HG02970 (cell line): Measurements from ENCODE around the gene TRPT1.

ENCODE experiments used
- ATAC-seq: cut with Tn5 transposase; IDR thresholded peaks from one replicate; pipeline ENCODE4 v1.9.1; 2021; ENCODE audit warnings: mild to moderate bottlenecking, moderate library complexity, moderate number of reproducible peaks; ENCODE audit not compliant: unreplicated experiment, low FRiP score

Gene TRPT1

DNA sequence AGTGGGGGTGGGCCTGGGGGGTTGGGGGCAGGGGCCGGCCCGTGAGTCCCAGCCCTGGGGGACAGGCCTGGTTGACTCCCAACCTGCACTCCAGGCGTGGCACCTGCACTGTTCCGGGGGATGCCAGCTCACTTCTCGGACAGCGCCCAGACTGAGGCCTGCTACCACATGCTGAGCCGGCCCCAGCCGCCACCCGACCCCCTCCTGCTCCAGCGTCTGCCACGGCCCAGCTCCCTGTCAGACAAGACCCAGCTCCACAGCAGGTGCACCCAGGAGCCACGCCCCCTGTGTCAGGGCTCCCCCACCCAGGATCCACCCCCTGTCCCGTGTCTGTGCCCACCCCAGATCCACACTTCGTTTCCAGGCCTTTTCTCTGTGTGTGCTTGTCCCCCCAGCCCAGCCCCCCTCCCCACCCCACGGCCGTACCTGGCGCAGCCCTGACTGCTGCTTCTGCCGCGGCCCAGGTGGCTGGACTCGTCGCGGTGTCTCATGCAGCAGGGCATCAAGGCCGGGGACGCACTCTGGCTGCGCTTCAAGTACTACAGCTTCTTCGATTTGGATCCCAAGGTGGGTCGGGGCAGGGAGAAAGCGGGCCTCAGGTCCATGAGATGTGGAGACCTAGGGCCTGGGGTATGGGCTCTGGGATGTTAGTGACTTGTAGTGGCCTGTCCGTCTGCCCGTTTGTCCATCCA lies 14.7 kb downstream of the TRPT1 start:
- no peak for ATAC-seq

DNA sequence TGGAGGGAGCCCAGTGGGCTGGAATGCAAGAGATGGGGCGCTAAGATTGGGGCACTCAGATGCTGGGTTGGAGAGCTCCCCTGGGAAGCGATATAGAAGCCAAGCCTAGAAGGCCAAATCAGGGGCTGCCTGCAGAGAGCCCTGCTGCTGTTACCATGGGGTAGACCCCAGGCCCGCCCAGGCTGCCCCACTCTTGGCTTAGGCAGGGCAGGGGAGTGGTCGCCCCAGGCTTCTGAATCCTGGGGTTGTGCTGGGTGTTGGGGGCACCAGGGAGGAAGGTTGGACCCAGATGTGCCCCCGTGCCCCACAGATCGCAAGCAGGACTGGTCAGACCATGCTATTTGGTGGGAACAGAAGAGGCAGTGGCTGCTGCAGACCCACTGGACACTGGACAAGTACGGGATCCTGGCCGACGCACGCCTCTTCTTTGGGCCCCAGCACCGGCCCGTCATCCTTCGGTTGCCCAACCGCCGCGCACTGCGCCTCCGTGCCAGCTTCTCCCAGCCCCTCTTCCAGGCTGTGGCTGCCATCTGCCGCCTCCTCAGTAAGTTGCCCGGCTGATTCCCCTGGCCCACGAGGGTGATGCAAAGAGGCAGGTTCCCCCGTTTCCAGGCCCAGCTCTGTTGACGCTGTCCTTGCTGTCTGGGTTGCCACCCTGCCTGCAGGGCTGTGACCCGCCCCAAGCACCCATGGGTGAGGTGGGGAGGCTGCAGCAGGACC lies 15.5 kb downstream of the TRPT1 start:
- ATAC-seq, result no peak

GRCh38 chr11:64209563-64209843 lies 16.5 kb downstream of the TRPT1 start:
- no peak for ATAC-seq

- ATAC-seq, result no peak
These were observed 17.0 kb downstream of the TRPT1 start for GRCh38 chr11:64208796-64209562.

DNA sequence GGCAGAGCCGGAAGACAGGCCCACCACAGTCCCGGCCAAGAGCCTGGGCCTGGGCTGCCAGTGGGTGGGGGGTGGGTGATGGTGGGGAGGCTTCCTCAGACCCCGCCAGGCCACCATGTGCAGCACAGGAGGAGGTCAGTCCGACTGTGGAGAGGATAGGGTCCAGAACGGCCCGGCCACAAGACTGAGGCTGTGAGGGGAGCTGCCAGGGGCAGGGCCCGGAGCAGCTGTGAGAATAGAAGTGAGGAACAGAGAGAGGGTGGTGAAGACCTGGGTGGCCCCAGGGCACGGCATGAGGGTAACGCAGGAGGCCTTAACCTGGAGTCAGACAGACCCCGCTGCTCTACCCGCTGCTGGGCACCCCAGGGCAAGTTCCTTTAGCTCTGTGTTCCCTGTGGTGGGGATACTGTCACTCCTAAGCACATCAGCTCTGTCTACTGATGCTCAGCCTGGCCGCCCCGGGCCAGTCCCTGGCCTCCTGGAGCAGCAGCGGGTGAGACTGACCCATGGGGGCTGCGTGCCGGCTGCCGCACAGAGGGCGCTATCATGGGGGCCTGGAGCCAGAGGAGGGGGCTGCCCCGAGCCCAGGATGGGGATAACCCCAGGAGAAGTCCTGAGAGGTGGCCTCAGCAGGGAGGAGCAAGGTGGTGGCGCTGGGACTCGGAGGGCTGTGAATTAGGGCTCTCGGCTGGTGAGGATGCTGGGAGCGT lies 17.7 kb downstream of the TRPT1 start:
- no peak for ATAC-seq

DNA sequence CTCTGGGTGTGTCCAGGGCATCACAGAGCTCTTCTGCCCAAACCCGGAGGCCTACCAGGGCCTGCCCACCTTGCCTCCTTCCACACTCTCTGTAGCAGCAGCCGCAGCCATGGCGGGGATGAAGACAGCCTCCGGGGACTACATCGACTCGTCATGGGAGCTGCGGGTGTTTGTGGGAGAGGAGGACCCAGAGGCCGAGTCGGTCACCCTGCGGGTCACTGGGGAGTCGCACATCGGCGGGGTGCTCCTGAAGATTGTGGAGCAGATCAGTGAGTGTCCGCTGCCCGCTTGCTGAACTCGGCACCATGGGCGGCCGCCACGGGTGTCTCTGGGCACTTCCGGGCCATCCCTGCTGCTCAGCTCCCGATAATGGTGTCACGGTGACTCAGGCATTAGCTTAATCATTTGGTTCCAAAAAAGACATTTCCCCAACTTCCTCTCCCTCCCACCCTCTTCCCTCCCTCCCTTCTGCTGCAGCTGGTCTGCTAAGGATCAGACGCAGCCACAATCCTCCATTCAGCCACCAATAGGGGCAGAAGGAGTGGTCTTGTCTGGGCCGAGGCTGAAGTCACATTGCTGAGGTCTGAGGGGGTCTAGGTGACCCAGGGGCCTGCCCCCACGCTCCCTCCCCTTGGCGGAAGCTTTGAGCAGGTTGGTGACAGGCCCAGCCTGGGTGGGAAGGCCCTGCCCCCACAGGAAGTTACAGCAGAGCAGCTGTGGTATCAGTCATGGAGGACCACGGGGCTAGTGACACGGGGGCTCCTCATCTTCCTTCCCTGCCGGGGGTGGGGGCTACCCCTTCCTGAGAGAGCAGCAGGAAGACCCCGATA lies 18.5 kb downstream of the TRPT1 start:
- ATAC-seq, result peak; percentile 33

- no peak for ATAC-seq
These were observed 19.3 kb downstream of the TRPT1 start, which contains the start of gene FERMT3 for GRCh38 chr11:64206457-64207255. Gene FERMT3 (plus strand): TSS chr11:64206721. CDS start chr11:64207365, 644 bp downstream.

- no peak for ATAC-seq
These were observed 21.5 kb downstream of the TRPT1 start for GRCh38 chr11:64204464-64204989.

GRCh38 chr11:64204080-64204440 lies 21.9 kb downstream of the TRPT1 start:
- no peak for ATAC-seq

DNA sequence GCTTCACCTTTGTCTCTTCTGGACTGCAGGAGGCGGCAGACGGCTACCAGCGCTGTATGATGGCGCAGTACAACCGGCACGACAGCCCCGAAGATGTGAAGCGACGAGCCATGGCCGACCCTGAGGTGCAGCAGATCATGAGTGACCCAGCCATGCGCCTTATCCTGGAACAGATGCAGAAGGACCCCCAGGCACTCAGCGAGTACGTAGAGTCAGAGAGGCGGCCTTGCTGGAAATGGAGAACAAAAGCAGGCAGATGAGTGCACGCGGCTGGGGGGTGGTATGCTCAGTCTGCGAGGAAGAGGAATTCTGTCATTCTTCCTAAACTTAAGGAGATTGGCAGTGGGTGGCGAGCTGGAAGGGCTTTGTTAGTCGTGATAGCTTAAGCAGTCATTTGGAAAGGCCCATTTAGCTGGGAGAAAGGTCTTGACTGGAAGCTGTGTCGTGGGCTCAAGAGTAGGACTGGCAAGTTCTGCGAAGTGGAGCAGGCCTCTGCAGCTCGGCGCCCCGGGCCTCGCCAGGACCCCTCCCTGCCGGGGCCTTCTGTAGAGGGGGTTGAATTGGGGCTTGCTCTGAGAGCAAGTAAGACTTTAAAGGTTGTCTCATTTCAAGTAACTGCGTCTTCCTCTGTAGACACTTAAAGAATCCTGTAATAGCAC lies 22.4 kb downstream of the TRPT1 start:
- no peak for ATAC-seq

DNA sequence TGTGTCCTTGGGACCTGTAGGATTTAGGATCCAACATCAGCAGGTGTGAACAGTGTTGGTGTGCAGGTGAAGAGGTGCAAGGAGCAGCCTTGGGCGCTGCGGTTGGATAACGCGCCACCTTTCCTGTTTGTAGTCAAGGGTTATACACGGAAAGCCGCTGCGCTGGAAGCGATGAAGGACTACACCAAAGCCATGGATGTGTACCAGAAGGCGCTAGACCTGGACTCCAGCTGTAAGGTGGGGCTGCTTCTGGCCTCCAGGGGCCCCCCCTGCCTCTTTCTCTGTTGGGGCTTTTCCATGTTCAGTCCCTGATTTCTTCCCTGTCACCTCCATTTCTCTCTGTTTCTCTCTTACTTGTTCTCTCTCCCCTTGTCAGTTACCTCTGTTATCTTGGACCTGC lies 23.0 kb downstream of the TRPT1 start:
- ATAC-seq, result no peak

- no peak for ATAC-seq
These were observed 24.4 kb downstream of the TRPT1 start for GRCh38 chr11:64201543-64201942.

DNA sequence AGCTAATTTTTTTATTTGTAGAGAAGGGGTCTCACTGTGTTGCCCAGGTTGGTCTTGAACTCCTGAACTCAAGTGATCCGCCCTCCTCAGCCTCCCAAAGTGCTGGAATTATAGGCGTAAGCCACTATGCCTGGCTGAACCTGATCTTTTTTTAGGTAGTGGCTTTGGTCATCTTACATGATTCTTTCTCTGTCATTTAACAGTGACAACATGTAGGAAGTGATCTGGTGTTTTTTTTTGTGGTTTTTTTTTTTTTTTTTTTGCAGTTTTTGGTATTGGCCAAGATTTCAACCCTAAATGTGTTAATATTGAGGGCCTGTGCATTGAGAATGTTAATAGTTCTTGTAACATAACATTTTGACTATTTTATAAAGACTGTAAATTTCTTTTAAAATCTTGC lies 27.5 kb downstream of the TRPT1 start:
- no peak for ATAC-seq

DNA sequence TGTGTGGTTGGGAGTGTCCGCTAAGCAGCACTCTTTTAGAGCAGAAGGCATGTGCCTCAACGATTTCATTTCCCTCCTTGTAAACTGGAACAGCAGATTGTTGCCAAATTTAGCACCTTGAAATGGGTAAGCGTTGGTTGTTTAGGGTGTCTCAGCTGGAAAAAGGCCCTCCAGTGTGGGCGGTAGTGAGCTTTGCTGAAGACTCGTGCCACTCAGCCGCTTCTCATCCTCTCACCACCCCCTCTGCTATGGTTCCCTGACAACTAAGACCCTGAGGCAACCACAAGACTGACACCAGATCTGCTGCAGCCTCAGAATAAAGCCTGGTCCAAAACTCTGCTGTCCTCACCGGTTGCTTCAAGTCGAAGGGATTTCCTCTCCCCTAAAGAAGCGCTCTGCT lies 29.4 kb downstream of the TRPT1 start:
- no peak for ATAC-seq

- no peak for ATAC-seq
These were observed 33.6 kb downstream of the TRPT1 start for GRCh38 chr11:64192434-64192833.

DNA sequence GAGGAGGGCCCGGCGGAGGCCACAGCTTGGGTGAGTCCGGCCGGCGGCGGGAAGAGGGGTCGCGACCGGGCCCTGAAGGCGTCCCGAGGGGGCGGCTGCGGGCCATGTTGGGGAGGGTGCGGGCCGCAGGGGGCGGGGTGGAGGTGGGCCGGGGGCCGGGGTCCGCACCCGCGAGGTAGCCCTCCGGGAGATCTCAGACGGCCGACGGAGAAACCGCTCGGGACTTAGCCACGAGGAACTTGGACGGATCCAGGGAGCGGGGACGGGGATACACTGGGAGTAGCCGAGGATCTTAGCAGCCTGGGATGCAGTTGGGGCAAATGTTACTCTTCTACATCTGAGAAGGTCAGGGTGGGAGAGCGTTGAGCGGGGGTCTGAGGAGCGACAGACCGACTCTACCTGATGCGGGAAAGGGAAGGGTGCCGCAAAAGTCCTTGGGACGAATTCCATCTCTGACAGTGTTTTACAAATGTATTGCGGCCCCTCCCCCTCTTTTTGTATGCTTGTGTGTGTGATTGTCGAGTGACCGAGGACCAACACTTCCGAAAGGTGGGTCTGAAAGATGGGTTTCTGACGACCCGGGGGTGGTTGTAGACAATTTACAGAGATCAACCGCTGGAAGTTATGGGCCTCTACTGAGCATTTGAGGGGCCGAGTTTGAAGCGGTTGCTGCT lies 39.4 kb downstream of the TRPT1 start:
- peak; percentile 6 for ATAC-seq

- peak; percentile 83 for ATAC-seq
These were observed 40.1 kb downstream of the TRPT1 start, which contains the start of gene STIP1 for GRCh38 chr11:64185693-64186491. Gene STIP1 (plus strand): TSS chr11:64186171. CDS start chr11:64186262, 91 bp downstream.
